Hepatocyte (in vitro differentiated cells): ENCODE results near the gene ZBTB7C. TPM values are rescaled to one million over a fixed set of nuclear protein-coding genes. Genes with fewer than 3 reads are reported as not detected.

ENCODE experiments used
- DNase-seq: peaks from one replicate; pipeline ENCODE4 v3.0.0-alpha.2; 2016; ENCODE audit warnings: low spot score
- H2AFZ ChIP-seq: fragments of 200-600 bp; sonication (generic); 2 replicates; pipeline ENCODE4 v1.6.0; 2016; ENCODE audit warnings: antibody characterized with exemption, mild to moderate bottlenecking
- H3K27ac ChIP-seq: fragments of 200-600 bp; sonication (generic); 2 replicates; pipeline ENCODE4 v1.5.1; 2016; ENCODE audit warnings: mild to moderate bottlenecking
- H3K27me3 ChIP-seq: fragments of 200-600 bp; sonication (generic); 2 replicates; pipeline ENCODE4 v1.6.1; 2016
- H3K36me3 ChIP-seq: fragments of 200-600 bp; sonication (generic); replicated peaks from 2 replicates; pipeline ENCODE4 v1.5.1; 2016; ENCODE audit warnings: low read depth; ENCODE audit not compliant: insufficient read depth
- H3K4me1 ChIP-seq: fragments of 200-600 bp; sonication (generic); 2 replicates; pipeline ENCODE4 v1.5.1; 2016; ENCODE audit warnings: mild to moderate bottlenecking, moderate library complexity; ENCODE audit not compliant: insufficient read depth
- H3K4me2 ChIP-seq: fragments of 200-600 bp; sonication (generic); 2 replicates; pipeline ENCODE4 v1.6.0; 2016
- H3K4me3 ChIP-seq: fragments of 200-600 bp; sonication (generic); 2 replicates; pipeline ENCODE4 v1.5.1; 2016; ENCODE audit warnings: mild to moderate bottlenecking
- H3K79me2 ChIP-seq: fragments of 200-600 bp; sonication (generic); 2 replicates; pipeline ENCODE4 v1.6.0; 2017; ENCODE audit warnings: mild to moderate bottlenecking
- H3K9me2 ChIP-seq: fragments of 200-600 bp; sonication (generic); replicated peaks from 2 replicates; pipeline ENCODE4 v1.6.0; 2017; ENCODE audit warnings: mild to moderate bottlenecking; ENCODE audit not compliant: insufficient read depth
- H3K9me3 ChIP-seq: fragments of 200-600 bp; sonication (generic); 2 replicates; pipeline ENCODE4 v1.5.1; 2016; ENCODE audit warnings: low read depth, mild to moderate bottlenecking
- H4K20me1 ChIP-seq: fragments of 200-600 bp; sonication (generic); 2 replicates; pipeline ENCODE4 v1.6.0; 2016; ENCODE audit warnings: mild to moderate bottlenecking; ENCODE audit not compliant: insufficient read depth, poor library complexity, severe bottlenecking
- EZH2 ChIP-seq: fragments of 200-600 bp; sonication (generic); IDR thresholded peaks from 2 replicates; pipeline ENCODE4 v1.6.1; 2016; ENCODE audit warnings: antibody characterized with exemption, mild to moderate bottlenecking, borderline replicate concordance
- EZH2phosphoT487 ChIP-seq: fragments of 200-600 bp; sonication (generic); IDR thresholded peaks from one replicate; pipeline ENCODE4 v1.6.1; 2018; ENCODE audit warnings: antibody characterized with exemption, mild to moderate bottlenecking, low read depth, moderate library complexity; ENCODE audit not compliant: unreplicated experiment, severe bottlenecking
- WGBS: methylation state at CpG from one replicate; pipeline ENCODE4 v1.1.6; 2016; ENCODE audit warnings: low lambda C conversion rate; ENCODE audit errors: missing lambda C conversion rate; 5-methylcytosine and 5-hydroxymethylcytosine counted together
- polyA plus RNA-seq: library from polyadenylated mRNA; unstranded; fragments of >200 nt; fragmentation: Nextera tagmentation; extraction: Ambion mirVana; gene quantifications from 2 replicates; pipeline ENCODE4 v1.2.1, GENCODE V29; 2016
- total RNA-seq: library from RNA; depleted of rRNA; stranded (reverse); fragments of >200 nt; gene quantifications from 2 replicates; pipeline ENCODE4 v1.2.3, GENCODE V29; 2014
- TF ChIP-seq, protein P1 (sequence below): fragments of 200-600 bp; sonication (generic); IDR thresholded peaks from 2 replicates; pipeline ENCODE4 v1.5.1; 2016; ENCODE audit warnings: antibody characterized with exemption, mild to moderate bottlenecking; ENCODE audit not compliant: poor library complexity

ZBTB7C gene
- total and polyA plus RNA-seq, 2 experiments from 2014 or later: 0.70 to 1.0 TPM

DNA sequence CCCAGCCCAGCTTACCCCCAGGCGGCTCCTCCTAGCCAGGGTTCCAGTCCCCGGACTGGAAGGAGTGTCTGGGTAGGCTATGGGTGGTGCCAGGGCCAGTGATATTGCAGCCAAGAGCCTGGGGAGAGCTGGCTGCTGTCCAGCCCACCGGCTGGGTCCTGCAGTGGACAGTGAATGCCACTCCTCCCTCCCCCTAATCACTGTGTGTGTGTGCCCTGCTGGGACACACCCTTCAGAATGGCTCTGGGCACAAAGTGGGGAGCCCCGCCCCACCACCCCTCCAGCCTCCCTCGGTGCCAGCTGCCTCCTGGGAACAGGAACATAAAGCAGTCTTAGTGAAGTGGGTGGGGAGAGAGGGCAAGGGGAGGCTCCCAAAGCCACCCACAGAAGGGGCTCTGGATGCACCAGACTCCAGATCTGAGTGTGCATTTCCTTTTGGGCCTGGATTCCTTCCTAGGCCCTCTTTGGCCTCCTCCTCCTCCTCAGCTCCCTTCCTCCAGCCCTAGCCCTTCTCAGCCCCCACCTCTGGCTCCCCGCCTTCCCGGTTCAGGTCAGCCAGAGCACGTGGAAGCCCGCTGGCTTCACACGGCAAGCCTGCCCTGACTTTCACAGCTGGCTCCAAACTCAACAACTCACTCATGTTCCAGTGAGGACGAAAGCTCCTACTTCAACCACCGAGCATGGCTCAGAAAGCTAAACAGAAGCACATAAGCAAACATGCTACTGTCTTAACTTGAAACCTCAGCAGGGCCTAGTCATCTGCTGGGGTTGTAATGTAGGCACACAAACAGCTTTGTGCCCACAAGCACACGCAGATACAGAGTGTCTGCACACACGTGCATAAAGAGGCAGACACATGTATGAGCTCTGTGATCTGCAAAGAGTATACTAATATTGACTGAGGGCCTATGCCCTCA lies 269.5 kb downstream of the ZBTB7C start:
- peaks cover 42% of the 10 kb centered on the region for H3K27me3 ChIP-seq
- H2AFZ ChIP-seq: no peak overlapping the region
- H3K4me3 ChIP-seq: no peak overlapping the region
- H3K4me2 ChIP-seq: no peak overlapping the region
- no peak for DNase-seq
- no peaks in the 10 kb centered on the region for H4K20me1 ChIP-seq
- H3K36me3 ChIP-seq: no peaks in the 10 kb centered on the region
- H3K9me2 ChIP-seq: no peaks in the 10 kb centered on the region
- H3K79me2 ChIP-seq: no peaks in the 10 kb centered on the region
- H3K27ac ChIP-seq: no peak overlapping the region
- H3K9me3 ChIP-seq: no peaks in the 10 kb centered on the region
- TF ChIP-seq EZH2: no peak
- TF ChIP-seq, protein P1, sequence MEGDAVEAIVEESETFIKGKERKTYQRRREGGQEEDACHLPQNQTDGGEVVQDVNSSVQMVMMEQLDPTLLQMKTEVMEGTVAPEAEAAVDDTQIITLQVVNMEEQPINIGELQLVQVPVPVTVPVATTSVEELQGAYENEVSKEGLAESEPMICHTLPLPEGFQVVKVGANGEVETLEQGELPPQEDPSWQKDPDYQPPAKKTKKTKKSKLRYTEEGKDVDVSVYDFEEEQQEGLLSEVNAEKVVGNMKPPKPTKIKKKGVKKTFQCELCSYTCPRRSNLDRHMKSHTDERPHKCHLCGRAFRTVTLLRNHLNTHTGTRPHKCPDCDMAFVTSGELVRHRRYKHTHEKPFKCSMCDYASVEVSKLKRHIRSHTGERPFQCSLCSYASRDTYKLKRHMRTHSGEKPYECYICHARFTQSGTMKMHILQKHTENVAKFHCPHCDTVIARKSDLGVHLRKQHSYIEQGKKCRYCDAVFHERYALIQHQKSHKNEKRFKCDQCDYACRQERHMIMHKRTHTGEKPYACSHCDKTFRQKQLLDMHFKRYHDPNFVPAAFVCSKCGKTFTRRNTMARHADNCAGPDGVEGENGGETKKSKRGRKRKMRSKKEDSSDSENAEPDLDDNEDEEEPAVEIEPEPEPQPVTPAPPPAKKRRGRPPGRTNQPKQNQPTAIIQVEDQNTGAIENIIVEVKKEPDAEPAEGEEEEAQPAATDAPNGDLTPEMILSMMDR: no peak
- TF ChIP-seq EZH2phosphoT487: no peak
- WGBS: 68% methylated on average over 14 of the region's 14 CpGs
- H3K4me1 ChIP-seq: peaks cover 18% of the 10 kb centered on the region

DNA sequence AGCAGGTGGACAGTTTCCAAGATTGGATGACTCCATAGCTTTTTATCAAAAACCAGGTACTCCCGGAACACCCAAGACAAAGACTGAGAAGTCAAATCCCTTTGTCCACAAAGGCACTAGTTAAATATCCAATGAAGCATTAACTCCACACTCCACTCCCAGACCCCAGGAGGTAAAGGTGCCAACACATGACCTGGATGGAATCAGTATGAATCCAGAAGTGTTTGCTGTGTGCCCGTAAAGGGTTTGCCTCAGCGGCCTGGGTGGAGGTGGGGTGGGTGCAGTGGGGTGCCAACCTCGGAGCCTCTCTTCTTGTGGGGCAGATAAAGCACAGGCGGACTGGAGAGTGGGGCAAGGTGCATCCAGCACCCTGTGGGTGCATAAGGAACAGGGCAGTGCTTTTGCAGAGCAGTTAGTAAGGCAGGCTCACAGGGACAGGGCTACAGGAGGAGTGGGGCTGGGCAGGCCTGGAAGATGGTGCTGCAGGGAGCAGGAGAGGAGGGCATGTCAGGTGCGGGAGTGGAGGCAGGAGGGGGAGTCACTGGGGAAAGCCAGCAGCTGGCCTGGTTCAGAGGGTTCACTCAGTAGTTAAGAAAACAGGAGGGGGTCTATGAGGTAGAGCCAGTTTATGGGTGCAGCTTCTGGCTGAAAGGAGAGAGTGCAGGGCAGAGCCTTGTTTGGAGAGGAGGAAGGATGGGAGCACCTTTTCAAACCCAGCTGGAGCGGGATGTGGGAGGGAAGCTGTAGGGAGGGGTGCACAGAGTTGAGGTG lies 270.3 kb downstream of the ZBTB7C start:
- no peak overlapping the region for H2AFZ ChIP-seq
- no peak for TF ChIP-seq EZH2phosphoT487
- no peaks in the 10 kb centered on the region for H3K9me2 ChIP-seq
- H3K79me2 ChIP-seq: no peaks in the 10 kb centered on the region
- H4K20me1 ChIP-seq: no peaks in the 10 kb centered on the region
- H3K4me2 ChIP-seq: no peak overlapping the region
- peaks cover 43% of the 10 kb centered on the region for H3K27me3 ChIP-seq
- no peak overlapping the region for H3K4me3 ChIP-seq
- DNase-seq: no peak
- H3K9me3 ChIP-seq: no peaks in the 10 kb centered on the region
- no peak overlapping the region for H3K27ac ChIP-seq
- H3K36me3 ChIP-seq: no peaks in the 10 kb centered on the region
- peaks cover 18% of the 10 kb centered on the region for H3K4me1 ChIP-seq
- 75% methylated on average over 7 of the region's 7 CpGs for WGBS

DNA sequence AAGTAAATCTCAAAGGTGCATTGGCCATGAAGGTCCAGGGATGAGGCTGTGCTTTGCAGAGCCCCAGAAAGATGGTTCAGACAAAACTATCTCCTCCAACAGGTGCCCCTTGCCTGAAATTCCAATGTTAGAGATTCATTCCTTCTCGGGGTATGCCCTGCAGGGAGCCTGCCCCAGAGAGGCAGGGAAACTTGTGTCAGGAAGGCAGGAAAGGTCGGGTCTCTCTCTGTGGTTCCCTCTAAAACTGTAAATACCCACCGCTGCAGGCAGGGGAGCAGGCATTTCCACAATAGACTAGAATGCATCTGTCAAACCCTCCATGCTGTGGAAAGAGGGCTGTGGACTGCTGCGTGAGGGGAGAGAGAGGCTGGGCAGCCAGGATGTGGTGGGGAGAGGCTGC lies 271.0 kb downstream of the ZBTB7C start:
- Histone ChIP-seq H3K27ac (no peak overlapping the region), H3K9me2 (no peaks in the 10 kb centered on the region), H3K27me3 (peaks cover 43% of the 10 kb centered on the region), H3K36me3 (no peaks in the 10 kb centered on the region), H3K9me3 (no peaks in the 10 kb centered on the region), H4K20me1 (no peaks in the 10 kb centered on the region), H3K4me3 (no peak overlapping the region), H3K4me1 (peaks cover 18% of the 10 kb centered on the region), H3K79me2 (no peaks in the 10 kb centered on the region), H3K4me2 (no peak overlapping the region), H2AFZ (no peak overlapping the region)
- TF ChIP-seq EZH2phosphoT487 (no peak), EZH2 (no peak)
- TF ChIP-seq, protein P1: no peak
- 39% methylated on average over 4 of the region's 4 CpGs for WGBS
- DNase-seq: no peak
